Skeletal muscle cell (primary cell): Measurements from ENCODE around the gene TANK.

Source experiments
- DNase-seq: peaks from one replicate; pipeline ENCODE4 v3.0.0-alpha.2; 2010; ENCODE audit warnings: low read depth
- H3K4me3 ChIP-seq: 2 replicates; pipeline ENCODE4 v1.5.1; 2011; ENCODE audit warnings: low read depth, mild to moderate bottlenecking, control low read depth, low read length, moderate library complexity

Gene TANK

GRCh38 chr2:161160226-161161073, at the start of gene TANK:
Gene TANK (plus strand): TSS chr2:161160428. CDS start chr2:161179663, 19,235 bp downstream.
- peak; percentile 98 for DNase-seq
- peak within 1 kb of the TSS; percentile 79 for H3K4me3 ChIP-seq

- no peak for DNase-seq
- no peak overlapping the region for H3K4me3 ChIP-seq
Observed at GRCh38 chr2:161111531-161111930, 48.7 kb upstream of the TANK start.

GRCh38 chr2:161112908-161113307, 47.3 kb upstream of the TANK start:
- DNase-seq, result no peak
- no peak overlapping the region for H3K4me3 ChIP-seq

- H3K4me3 ChIP-seq, result no peak overlapping the region
- no peak for DNase-seq
Observed at GRCh38 chr2:161113693-161114575, 46.3 kb upstream of the TANK start.

- no peak for DNase-seq
- no peak overlapping the region for H3K4me3 ChIP-seq
Observed at GRCh38 chr2:161115205-161115604, 45.0 kb upstream of the TANK start.

GRCh38 chr2:161115605-161116380, 44.4 kb upstream of the TANK start:
- no peak overlapping the region for H3K4me3 ChIP-seq
- DNase-seq, result no peak

- no peak for DNase-seq
- no peak overlapping the region for H3K4me3 ChIP-seq
Observed at GRCh38 chr2:161116509-161116908, 43.7 kb upstream of the TANK start.

GRCh38 chr2:161117506-161117905, 42.7 kb upstream of the TANK start:
- DNase-seq, result no peak
- no peak overlapping the region for H3K4me3 ChIP-seq

- no peak overlapping the region for H3K4me3 ChIP-seq
- no peak for DNase-seq
Observed at GRCh38 chr2:161118722-161119121, 41.5 kb upstream of the TANK start.

- DNase-seq, result no peak
Observed at GRCh38 chr2:161119483-161119882, 40.7 kb upstream of the TANK start.

GRCh38 chr2:161120775-161121174, 39.5 kb upstream of the TANK start:
- no peak for DNase-seq
- no peak overlapping the region for H3K4me3 ChIP-seq

More at GRCh38 chr2:161119483-161119882, 40.7 kb upstream of the TANK start:
- no peak overlapping the region for H3K4me3 ChIP-seq

GRCh38 chr2:161121622-161122021, 38.6 kb upstream of the TANK start:
- no peak for DNase-seq
- no peak overlapping the region for H3K4me3 ChIP-seq

- peak; percentile 85 for DNase-seq
- no peak overlapping the region for H3K4me3 ChIP-seq
Observed at GRCh38 chr2:161122772-161123530, 37.3 kb upstream of the TANK start.

- H3K4me3 ChIP-seq, result no peak overlapping the region
- DNase-seq, result no peak
Observed at GRCh38 chr2:161123531-161124030, 36.6 kb upstream of the TANK start.

GRCh38 chr2:161124201-161124600, 36.0 kb upstream of the TANK start:
- no peak for DNase-seq
- no peak overlapping the region for H3K4me3 ChIP-seq

GRCh38 chr2:161128885-161129284, 31.3 kb upstream of the TANK start:
- DNase-seq, result no peak
- no peak overlapping the region for H3K4me3 ChIP-seq

GRCh38 chr2:161130354-161130753, 29.9 kb upstream of the TANK start:
- DNase-seq, result no peak

GRCh38 chr2:161131074-161131680, 29.1 kb upstream of the TANK start:
- no peak overlapping the region for H3K4me3 ChIP-seq
- no peak for DNase-seq

More at GRCh38 chr2:161130354-161130753, 29.9 kb upstream of the TANK start:
- H3K4me3 ChIP-seq, result no peak overlapping the region
